ENCODE data around the gene SCUBE1. TPM values are rescaled to one million over a fixed set of nuclear protein-coding genes. Genes with fewer than 3 reads are reported as not detected.

Gene SCUBE1
- total RNA-seq, 1 donor from 2014 or later: 16.6 TPM

DNA sequence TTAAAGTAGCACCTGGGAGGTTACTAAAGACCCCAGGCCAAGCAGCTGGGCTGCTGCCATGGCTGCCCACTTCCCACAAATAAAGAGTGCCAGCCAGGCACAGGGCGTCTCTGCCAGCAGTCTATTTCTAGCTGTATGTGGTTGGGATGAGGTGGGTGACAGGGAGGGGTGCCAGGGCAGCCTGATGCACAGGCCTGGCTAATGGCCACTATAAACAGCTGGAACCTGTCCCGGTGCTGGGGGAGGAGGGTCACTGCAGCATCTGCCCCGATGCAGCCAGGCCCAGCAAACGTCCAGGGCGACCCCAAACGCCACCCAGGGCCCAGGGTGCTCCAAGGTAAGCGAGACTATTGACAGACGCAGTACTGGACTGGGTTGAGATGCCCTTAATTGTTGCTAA is 37.4 kb downstream of the SCUBE1 start:
- ATAC-seq (no peak), DNase-seq (no peak)
- no peaks in the 10 kb centered on the region for H3K36me3 ChIP-seq
- H3K27ac ChIP-seq: no peak overlapping the region
- intact Hi-C loops (cut with DNase I): no loop called here
- H3K4me1 ChIP-seq: no peaks in the 10 kb centered on the region
- no peaks in the 10 kb centered on the region for H3K9me3 ChIP-seq
- no peaks in the 10 kb centered on the region for H3K27me3 ChIP-seq (ENCODE audit: low read depth)
- TF ChIP-seq CTCF (IDR thresholded peaks at IDR 0.05): no peak
- H3K4me3 ChIP-seq: no peak overlapping the region

DNA sequence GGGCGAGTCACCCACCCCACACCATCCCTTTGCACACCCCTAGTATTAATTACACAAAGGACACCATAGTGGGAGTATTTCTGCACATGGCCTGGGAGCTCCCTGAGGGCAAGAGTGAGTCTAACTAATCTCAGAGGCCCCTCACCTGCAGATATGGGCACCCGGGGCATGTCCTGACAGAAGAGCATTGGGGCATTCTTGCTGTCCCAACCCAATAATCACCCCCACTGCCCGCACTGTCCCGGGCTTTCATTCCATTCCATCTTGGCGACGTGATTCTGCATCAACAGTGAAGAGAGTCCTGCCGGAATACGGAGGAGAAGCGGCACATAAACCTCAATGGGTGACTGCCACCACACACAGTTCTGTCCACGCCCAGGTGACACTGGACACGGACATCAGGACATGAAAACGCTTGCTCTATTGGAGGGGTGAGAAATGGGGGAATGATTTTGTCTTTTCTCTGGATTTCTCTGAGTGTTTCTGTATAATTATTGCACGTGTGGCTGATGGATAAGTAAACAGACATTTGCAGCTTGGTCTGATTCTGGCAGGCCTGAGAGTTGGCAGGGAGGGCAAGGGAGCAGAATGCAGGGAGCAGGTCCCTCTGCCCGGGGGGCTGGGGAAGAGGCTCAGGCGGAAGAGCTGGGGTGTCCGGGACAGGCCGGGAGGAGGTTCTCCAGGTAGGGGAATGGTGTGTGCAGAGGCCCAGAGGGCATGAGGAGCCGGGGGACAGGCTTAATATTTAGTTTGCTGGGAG is 38.2 kb downstream of the SCUBE1 start:
- no peak for DNase-seq
- Histone ChIP-seq H3K27ac (no peak overlapping the region), H3K9me3 (no peaks in the 10 kb centered on the region), H3K36me3 (no peaks in the 10 kb centered on the region), H3K4me1 (no peaks in the 10 kb centered on the region), H3K27me3 (ENCODE audit: low read depth) (no peaks in the 10 kb centered on the region), H3K4me3 (no peak overlapping the region)
- ATAC-seq: no peak
- intact Hi-C loops (cut with DNase I): no loop called here
- TF ChIP-seq CTCF (IDR thresholded peaks at IDR 0.05): no peak

GRCh38 chr22:43303751-43304150 is 39.4 kb downstream of the SCUBE1 start:
- no peaks in the 10 kb centered on the region for H3K4me1 ChIP-seq
- DNase-seq (no peak), ATAC-seq (no peak)
- H3K36me3 ChIP-seq: no peaks in the 10 kb centered on the region
- no peaks in the 10 kb centered on the region for H3K27me3 ChIP-seq (ENCODE audit: low read depth)
- H3K4me3 ChIP-seq: no peak overlapping the region
- no peaks in the 10 kb centered on the region for H3K9me3 ChIP-seq
- intact Hi-C loops (cut with DNase I): no loop called here
- H3K27ac ChIP-seq: no peak overlapping the region
- no peak for TF ChIP-seq CTCF (IDR thresholded peaks at IDR 0.05)

DNA sequence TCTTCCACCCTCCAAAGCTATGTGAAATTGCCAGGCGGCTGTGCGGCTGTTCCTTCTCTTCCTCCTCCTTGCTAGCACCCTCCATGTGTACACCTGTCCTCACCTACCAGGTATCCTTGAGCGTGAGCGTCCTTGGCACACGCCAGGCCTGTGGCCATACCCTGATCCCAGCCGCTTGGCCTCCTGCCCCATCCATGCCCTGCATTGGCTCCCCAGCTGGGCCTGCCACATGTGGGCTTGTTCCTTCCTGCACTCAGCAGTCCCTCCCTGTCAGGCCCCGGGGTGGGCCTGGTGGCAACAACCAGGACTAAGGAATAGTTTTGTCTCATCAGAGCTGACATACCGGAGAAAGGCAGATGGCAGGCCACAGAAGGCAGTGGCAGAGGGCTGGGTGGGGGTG is 40.0 kb downstream of the SCUBE1 start:
- Histone ChIP-seq H3K36me3 (no peaks in the 10 kb centered on the region), H3K27ac (no peak overlapping the region), H3K4me1 (no peaks in the 10 kb centered on the region), H3K27me3 (ENCODE audit: low read depth) (no peaks in the 10 kb centered on the region), H3K4me3 (no peak overlapping the region), H3K9me3 (no peaks in the 10 kb centered on the region)
- ATAC-seq (no peak), DNase-seq (no peak)
- intact Hi-C loops (cut with DNase I): no loop called here
- no peak for TF ChIP-seq CTCF (IDR thresholded peaks at IDR 0.05)

- Histone ChIP-seq H3K27me3 (ENCODE audit: low read depth) (no peaks in the 10 kb centered on the region), H3K4me3 (no peak overlapping the region), H3K9me3 (no peaks in the 10 kb centered on the region), H3K27ac (no peak overlapping the region), H3K4me1 (no peaks in the 10 kb centered on the region), H3K36me3 (no peaks in the 10 kb centered on the region)
- no peak for TF ChIP-seq CTCF (IDR thresholded peaks at IDR 0.05)
- ATAC-seq (no peak), DNase-seq (no peak)
- intact Hi-C loops (cut with DNase I): no loop called here
Observed at GRCh38 chr22:43302531-43303041, 40.6 kb downstream of the SCUBE1 start.
